ENCODE measurements around the gene ZNF225.

DNA sequence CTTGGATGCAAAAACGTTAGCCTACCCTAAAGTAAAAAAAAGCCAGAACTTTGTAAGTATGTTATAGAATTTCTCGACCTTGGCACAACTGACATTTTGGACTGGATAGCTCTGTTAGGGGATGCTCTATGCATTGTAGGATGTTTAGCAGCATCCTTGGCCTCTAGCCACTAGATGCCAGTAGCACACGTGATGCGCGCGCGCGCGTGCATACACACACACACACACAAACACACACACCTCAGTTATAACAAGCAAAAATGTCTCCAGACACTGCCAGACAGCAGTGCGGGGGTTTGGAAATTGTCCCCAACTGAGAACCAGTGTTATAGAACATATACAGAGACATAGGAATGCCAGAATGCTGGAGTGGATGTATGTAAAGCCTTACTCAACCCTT is 68.9 kb downstream of the ZNF225 start:
- TF ChIP-seq POLR2A (IDR thresholded peaks at IDR 0.05; ENCODE audit: low read depth) (no peak), CTCF (IDR thresholded peaks at IDR 0.05) (no peak)

All from esophagus muscularis mucosa (tissue), 3 donors.